Measurements from ENCODE around the gene CLPTM1.
"Not testable (repeated sequence)": the region's sequence is repeated elsewhere in the genome, so short reads cannot be mapped to it uniquely, and the experiment has no call there.

The CLPTM1 gene

DNA sequence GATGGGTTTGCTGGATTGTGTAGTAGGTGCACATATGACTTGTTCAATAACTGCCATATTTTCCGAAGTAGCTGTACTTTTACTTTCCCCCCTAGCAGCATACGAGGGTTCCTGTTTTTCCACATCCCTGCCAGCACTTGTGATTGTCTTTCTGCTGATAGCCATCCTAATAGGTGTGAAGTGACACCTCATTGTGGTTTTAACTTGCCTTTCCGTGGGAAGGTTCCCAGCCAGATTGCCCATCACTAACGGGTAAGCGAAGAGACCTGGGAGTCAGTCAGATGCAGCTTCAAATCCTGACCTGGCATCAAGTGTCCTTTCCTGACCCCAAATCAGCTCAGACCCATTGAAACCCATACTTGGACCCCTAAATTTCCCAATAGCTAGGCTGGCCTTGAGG is 4.5 kb downstream of the CLPTM1 start:
- DNase-seq (ENCODE audit: insufficient read length, low spot score) (no peak), FAIRE-seq (no peak)
- TF ChIP-seq, protein P1, sequence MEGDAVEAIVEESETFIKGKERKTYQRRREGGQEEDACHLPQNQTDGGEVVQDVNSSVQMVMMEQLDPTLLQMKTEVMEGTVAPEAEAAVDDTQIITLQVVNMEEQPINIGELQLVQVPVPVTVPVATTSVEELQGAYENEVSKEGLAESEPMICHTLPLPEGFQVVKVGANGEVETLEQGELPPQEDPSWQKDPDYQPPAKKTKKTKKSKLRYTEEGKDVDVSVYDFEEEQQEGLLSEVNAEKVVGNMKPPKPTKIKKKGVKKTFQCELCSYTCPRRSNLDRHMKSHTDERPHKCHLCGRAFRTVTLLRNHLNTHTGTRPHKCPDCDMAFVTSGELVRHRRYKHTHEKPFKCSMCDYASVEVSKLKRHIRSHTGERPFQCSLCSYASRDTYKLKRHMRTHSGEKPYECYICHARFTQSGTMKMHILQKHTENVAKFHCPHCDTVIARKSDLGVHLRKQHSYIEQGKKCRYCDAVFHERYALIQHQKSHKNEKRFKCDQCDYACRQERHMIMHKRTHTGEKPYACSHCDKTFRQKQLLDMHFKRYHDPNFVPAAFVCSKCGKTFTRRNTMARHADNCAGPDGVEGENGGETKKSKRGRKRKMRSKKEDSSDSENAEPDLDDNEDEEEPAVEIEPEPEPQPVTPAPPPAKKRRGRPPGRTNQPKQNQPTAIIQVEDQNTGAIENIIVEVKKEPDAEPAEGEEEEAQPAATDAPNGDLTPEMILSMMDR (IDR thresholded peaks at IDR 0.05; ENCODE audit: insufficient read depth, missing control alignments) = no peak

DNA sequence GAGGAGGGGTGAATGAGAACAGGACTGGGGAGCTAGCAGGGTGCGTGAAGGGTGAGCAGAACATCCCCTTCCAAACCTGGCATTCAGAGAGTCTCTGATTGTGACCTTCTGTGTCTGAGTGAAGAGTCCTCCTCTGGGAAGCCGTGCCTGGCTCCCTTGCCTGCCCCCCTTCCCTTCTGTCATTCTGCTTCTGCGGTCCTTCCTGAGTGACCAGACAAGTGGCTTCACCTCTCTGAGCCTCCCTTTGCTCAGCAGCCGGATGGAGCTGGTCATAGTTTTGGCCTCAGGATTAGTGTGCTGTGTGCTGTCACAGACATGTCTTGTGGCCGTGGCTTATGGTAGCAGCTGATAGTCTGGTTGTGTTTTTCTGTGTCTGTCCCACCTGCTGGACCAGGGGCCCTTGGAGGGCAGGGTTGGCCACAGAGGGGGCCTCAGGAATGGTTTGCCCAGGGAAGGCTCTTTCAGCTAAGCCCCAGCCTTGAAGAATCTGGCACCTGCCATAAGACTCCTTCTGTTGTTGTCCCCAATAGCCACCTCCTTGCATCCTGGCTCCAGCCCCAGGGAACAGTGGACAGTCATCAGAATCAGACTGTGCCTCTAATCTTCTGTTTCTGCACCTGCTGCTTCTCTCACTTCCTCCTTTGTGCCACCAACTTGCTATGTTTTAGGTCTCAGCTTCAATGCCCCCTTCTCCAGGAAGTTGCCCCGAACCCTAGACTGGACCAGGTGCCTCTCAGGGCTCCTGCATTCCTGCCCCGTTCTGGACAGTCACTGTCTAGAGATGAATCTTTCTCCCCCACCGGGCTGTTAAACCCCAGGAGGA is 5.9 kb downstream of the CLPTM1 start:
- TF ChIP-seq, protein P1 (IDR thresholded peaks at IDR 0.05; ENCODE audit: insufficient read depth, missing control alignments) = no peak
- no peak for DNase-seq (ENCODE audit: insufficient read length, low spot score)
- no peak for FAIRE-seq

DNA sequence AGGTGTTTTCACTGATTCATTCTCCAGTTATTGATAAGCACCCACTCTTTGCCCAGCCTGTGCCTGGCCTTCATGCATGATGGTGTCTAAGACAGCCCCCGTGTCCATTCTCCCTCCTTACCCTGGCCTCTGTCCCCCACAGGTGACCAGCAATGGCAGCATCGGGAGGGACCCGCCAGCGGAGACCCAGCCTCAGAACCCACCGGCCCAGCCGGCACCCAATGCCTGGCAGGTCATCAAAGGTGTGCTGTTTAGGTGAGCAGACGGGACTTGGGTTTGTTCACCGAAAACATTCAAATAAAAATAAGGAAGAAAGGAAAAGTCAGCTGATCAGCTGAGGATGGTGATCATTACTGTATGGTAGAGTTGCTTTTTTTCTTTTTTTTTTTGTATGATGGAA is 6.6 kb downstream of the CLPTM1 start:
- DNase-seq (ENCODE audit: insufficient read length, low spot score) (no peak), FAIRE-seq (no peak)
- TF ChIP-seq, protein P1 (IDR thresholded peaks at IDR 0.05; ENCODE audit: insufficient read depth, missing control alignments) = no peak

DNA sequence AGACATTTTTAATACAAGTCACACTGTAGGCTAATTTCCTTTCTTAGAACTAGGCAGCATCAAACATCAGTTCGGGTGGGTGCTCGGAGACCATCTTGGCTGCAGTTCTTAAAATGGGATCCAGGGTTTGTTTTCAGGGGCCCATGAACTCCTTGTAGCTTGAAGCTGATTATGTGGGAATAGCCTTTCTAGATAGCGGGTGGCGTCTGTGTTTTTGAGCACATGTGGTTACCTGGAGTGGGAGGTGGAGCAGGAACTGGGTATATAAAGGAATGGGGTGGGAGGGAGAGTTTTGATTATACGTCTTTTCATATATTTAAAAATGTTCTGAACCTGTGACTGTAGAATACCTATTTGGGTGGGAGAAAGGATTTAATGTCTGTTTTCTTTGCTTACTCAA is 12.9 kb downstream of the CLPTM1 start:
- DNase-seq (ENCODE audit: insufficient read length, low spot score) (no peak), FAIRE-seq (no peak)
- TF ChIP-seq, protein P1 (IDR thresholded peaks at IDR 0.05; ENCODE audit: insufficient read depth, missing control alignments) = no peak

DNA sequence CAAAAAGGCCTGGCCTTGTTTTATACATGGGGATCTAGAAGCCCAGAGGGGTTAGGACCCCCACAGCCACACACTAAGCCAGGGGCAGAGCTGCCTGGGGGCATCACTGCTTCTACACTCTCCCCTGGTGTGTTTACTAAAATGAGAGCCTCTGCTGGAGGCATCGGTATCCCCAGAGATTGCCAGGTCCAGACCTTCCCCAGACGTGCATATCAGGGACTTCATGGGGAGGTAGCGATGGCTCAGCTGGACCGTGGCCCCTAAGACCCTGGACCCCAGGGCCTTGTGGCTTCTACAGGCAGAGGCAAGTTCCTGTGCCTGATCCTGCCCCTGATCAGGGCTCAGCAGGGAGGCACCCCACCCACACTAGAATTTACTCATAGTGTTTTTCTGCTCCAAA is 13.5 kb downstream of the CLPTM1 start:
- no peak for DNase-seq (ENCODE audit: insufficient read length, low spot score)
- FAIRE-seq = no peak
- TF ChIP-seq, protein P1 (IDR thresholded peaks at IDR 0.05; ENCODE audit: insufficient read depth, missing control alignments) = no peak

DNA sequence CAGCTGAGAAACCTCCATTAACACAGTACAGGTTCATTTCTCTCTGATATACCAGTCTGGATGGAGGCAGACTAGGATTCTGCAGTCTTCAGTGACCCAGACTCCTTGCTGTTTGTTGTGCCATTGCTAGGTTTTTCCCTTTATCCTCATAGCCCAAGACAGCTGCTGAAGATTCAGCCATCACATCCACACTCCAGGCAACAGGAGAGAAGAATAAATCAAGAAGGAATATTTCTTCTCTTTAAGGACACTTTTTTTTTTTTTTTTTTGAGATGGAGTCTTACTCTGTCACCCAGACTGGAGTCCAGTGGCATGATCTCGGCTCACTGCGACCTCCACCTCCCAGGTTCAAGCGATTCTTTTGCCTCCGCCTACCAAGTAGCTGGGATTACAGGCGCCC is 14.3 kb downstream of the CLPTM1 start:
- DNase-seq (ENCODE audit: insufficient read length, low spot score) (no peak), FAIRE-seq (no peak)
- TF ChIP-seq, protein P1 (IDR thresholded peaks at IDR 0.05; ENCODE audit: insufficient read depth, missing control alignments) = no peak

DNA sequence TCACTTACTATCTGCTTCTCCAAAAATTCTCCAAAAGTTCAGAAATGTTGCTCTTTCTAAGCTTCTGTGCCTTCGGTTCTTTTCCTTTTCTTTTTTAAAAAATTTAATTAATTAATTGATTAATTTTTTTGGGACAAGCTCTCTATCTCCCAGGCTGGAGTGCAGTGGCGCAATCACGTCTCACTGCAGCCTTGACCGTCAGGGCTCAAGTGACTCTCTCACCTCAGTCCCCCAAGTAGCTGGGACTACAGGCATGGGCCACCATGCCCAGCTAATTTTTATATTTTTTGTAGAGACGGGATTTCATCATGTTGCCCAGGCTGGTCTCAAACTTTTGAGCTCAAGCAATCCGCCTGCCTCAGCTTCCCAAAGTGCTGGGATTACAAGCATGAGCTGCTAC is 16.3 kb downstream of the CLPTM1 start:
- not testable (repeated sequence) for FAIRE-seq; DNase-seq (ENCODE audit: insufficient read length, low spot score)

Measured in D721Med (cell line).